Hepatocyte (in vitro differentiated cells): Measurements from ENCODE around the gene MFN2. TPM values are rescaled to one million over a fixed set of nuclear protein-coding genes. Genes with fewer than 3 reads are reported as not detected.

ENCODE experiments used
- DNase-seq: peaks from one replicate; pipeline ENCODE4 v3.0.0-alpha.2; 2016; ENCODE audit warnings: low spot score
- H2AFZ ChIP-seq: fragments of 200-600 bp; sonication (generic); 2 replicates; pipeline ENCODE4 v1.6.0; 2016; ENCODE audit warnings: antibody characterized with exemption, mild to moderate bottlenecking
- H3K27ac ChIP-seq: fragments of 200-600 bp; sonication (generic); 2 replicates; pipeline ENCODE4 v1.5.1; 2016; ENCODE audit warnings: mild to moderate bottlenecking
- H3K27me3 ChIP-seq: fragments of 200-600 bp; sonication (generic); 2 replicates; pipeline ENCODE4 v1.6.1; 2016
- H3K36me3 ChIP-seq: fragments of 200-600 bp; sonication (generic); replicated peaks from 2 replicates; pipeline ENCODE4 v1.5.1; 2016; ENCODE audit warnings: low read depth; ENCODE audit not compliant: insufficient read depth
- H3K4me1 ChIP-seq: fragments of 200-600 bp; sonication (generic); 2 replicates; pipeline ENCODE4 v1.5.1; 2016; ENCODE audit warnings: mild to moderate bottlenecking, moderate library complexity; ENCODE audit not compliant: insufficient read depth
- H3K4me2 ChIP-seq: fragments of 200-600 bp; sonication (generic); 2 replicates; pipeline ENCODE4 v1.6.0; 2016
- H3K4me3 ChIP-seq: fragments of 200-600 bp; sonication (generic); 2 replicates; pipeline ENCODE4 v1.5.1; 2016; ENCODE audit warnings: mild to moderate bottlenecking
- H3K79me2 ChIP-seq: fragments of 200-600 bp; sonication (generic); 2 replicates; pipeline ENCODE4 v1.6.0; 2017; ENCODE audit warnings: mild to moderate bottlenecking
- H3K9me2 ChIP-seq: fragments of 200-600 bp; sonication (generic); replicated peaks from 2 replicates; pipeline ENCODE4 v1.6.0; 2017; ENCODE audit warnings: mild to moderate bottlenecking; ENCODE audit not compliant: insufficient read depth
- H3K9me3 ChIP-seq: fragments of 200-600 bp; sonication (generic); 2 replicates; pipeline ENCODE4 v1.5.1; 2016; ENCODE audit warnings: low read depth, mild to moderate bottlenecking
- H4K20me1 ChIP-seq: fragments of 200-600 bp; sonication (generic); 2 replicates; pipeline ENCODE4 v1.6.0; 2016; ENCODE audit warnings: mild to moderate bottlenecking; ENCODE audit not compliant: insufficient read depth, poor library complexity, severe bottlenecking
- EZH2 ChIP-seq: fragments of 200-600 bp; sonication (generic); IDR thresholded peaks from 2 replicates; pipeline ENCODE4 v1.6.1; 2016; ENCODE audit warnings: antibody characterized with exemption, mild to moderate bottlenecking, borderline replicate concordance
- EZH2phosphoT487 ChIP-seq: fragments of 200-600 bp; sonication (generic); IDR thresholded peaks from one replicate; pipeline ENCODE4 v1.6.1; 2018; ENCODE audit warnings: antibody characterized with exemption, mild to moderate bottlenecking, low read depth, moderate library complexity; ENCODE audit not compliant: unreplicated experiment, severe bottlenecking
- WGBS: methylation state at CpG from one replicate; pipeline ENCODE4 v1.1.6; 2016; ENCODE audit warnings: low lambda C conversion rate; ENCODE audit errors: missing lambda C conversion rate; 5-methylcytosine and 5-hydroxymethylcytosine counted together
- polyA plus RNA-seq: library from polyadenylated mRNA; unstranded; fragments of >200 nt; fragmentation: Nextera tagmentation; extraction: Ambion mirVana; gene quantifications from 2 replicates; pipeline ENCODE4 v1.2.1, GENCODE V29; 2016
- total RNA-seq: library from RNA; depleted of rRNA; stranded (reverse); fragments of >200 nt; gene quantifications from 2 replicates; pipeline ENCODE4 v1.2.3, GENCODE V29; 2014
- TF ChIP-seq, protein P1 (sequence below): fragments of 200-600 bp; sonication (generic); IDR thresholded peaks from 2 replicates; pipeline ENCODE4 v1.5.1; 2016; ENCODE audit warnings: antibody characterized with exemption, mild to moderate bottlenecking; ENCODE audit not compliant: poor library complexity

Gene MFN2
- total and polyA plus RNA-seq, 2 experiments from 2014 or later = 43.1 to 54.3 TPM

DNA sequence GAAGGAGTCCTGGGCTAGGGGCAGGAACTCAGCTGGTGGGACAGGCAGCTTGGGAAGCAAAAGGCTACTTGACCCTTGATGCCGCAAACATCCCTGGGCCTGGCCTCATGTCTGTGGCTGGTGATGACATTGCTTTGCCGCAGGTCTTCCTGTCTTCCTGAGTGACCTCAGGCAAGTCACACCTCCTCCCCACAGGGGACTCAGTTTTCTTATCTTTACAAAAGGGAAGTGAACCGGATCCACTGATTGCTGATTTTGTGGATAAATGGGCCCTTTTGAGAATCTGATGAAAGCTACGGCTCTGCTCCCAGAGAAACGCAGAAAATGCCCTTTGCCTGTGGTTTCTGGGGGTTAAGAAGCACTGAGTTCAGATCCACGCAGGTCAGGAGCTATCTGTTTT, 25.0 kb upstream of the MFN2 start:
- no peak for DNase-seq
- Histone ChIP-seq H3K36me3 (no peaks in the 10 kb centered on the region), H3K79me2 (no peaks in the 10 kb centered on the region), H3K27me3 (no peaks in the 10 kb centered on the region), H2AFZ (no peak overlapping the region), H4K20me1 (no peaks in the 10 kb centered on the region), H3K4me2 (no peak overlapping the region), H3K9me3 (no peaks in the 10 kb centered on the region), H3K4me3 (no peak overlapping the region), H3K9me2 (no peaks in the 10 kb centered on the region), H3K4me1 (no peaks in the 10 kb centered on the region), H3K27ac (no peak overlapping the region)
- TF ChIP-seq, protein P1, sequence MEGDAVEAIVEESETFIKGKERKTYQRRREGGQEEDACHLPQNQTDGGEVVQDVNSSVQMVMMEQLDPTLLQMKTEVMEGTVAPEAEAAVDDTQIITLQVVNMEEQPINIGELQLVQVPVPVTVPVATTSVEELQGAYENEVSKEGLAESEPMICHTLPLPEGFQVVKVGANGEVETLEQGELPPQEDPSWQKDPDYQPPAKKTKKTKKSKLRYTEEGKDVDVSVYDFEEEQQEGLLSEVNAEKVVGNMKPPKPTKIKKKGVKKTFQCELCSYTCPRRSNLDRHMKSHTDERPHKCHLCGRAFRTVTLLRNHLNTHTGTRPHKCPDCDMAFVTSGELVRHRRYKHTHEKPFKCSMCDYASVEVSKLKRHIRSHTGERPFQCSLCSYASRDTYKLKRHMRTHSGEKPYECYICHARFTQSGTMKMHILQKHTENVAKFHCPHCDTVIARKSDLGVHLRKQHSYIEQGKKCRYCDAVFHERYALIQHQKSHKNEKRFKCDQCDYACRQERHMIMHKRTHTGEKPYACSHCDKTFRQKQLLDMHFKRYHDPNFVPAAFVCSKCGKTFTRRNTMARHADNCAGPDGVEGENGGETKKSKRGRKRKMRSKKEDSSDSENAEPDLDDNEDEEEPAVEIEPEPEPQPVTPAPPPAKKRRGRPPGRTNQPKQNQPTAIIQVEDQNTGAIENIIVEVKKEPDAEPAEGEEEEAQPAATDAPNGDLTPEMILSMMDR = no peak
- TF ChIP-seq EZH2phosphoT487 (no peak), EZH2 (no peak)
- WGBS = 93% methylated on average over 6 of the region's 6 CpGs

DNA sequence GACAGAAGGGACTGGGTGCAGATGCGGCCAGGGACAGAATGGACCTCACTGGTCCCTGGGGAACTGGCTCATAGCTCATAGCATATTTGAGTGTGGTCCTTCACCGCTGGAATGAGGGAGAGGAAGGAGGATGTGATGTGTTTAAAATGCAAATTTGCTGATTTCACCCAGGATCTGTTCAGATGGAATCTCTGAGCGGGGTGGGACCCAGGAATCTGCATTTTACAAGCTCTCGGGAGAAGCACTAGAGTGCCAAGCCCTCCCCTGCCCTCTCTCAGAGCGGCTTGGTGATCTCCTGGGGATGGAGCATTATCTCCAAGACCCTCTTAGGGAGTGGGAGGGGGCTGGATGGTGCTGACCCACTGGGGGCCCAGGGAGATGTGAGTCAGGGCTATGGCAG, 22.8 kb upstream of the MFN2 start:
- TF ChIP-seq EZH2phosphoT487 = no peak
- no peak for TF ChIP-seq EZH2
- TF ChIP-seq, protein P1 = no peak
- H4K20me1 ChIP-seq = no peaks in the 10 kb centered on the region
- peaks cover 3% of the 10 kb centered on the region for H3K4me1 ChIP-seq
- no peak for DNase-seq
- no peaks in the 10 kb centered on the region for H3K27me3 ChIP-seq
- H3K79me2 ChIP-seq = no peaks in the 10 kb centered on the region
- H3K36me3 ChIP-seq = no peaks in the 10 kb centered on the region
- no peak overlapping the region for H3K27ac ChIP-seq
- no peaks in the 10 kb centered on the region for H3K9me2 ChIP-seq
- H3K9me3 ChIP-seq = no peaks in the 10 kb centered on the region
- H3K4me2 ChIP-seq = no peak overlapping the region
- 92% methylated on average over 5 of the region's 5 CpGs for WGBS
- H3K4me3 ChIP-seq = no peak overlapping the region
- H2AFZ ChIP-seq = no peak overlapping the region

DNA sequence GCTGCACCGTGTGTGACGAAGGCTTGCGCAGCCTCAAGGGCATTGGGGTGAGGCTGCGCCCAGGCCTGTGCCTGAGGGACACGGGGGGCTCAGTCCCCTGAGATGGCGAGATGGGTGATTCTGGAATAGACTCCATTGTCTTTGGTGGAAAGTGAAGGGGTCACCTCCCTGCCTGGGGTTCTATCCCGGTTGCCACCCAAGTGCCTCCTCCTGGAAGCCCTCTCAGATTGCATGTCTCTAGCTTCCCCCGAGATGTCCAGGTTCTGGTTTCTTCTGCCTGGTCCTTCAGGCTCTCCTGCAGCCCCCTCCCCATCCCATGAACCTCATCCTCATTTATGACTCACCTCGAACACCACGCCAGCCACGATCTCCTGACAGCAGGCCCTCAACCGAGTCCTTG, 22.3 kb upstream of the MFN2 start:
- DNase-seq = no peak
- Histone ChIP-seq H3K36me3 (no peaks in the 10 kb centered on the region), H3K4me2 (no peak overlapping the region), H3K27ac (no peak overlapping the region), H3K27me3 (no peaks in the 10 kb centered on the region), H3K9me2 (no peaks in the 10 kb centered on the region), H3K79me2 (no peaks in the 10 kb centered on the region), H3K4me1 (peaks cover 3% of the 10 kb centered on the region), H3K4me3 (no peak overlapping the region), H4K20me1 (no peaks in the 10 kb centered on the region), H3K9me3 (no peaks in the 10 kb centered on the region), H2AFZ (no peak overlapping the region)
- TF ChIP-seq, protein P1 = no peak
- TF ChIP-seq EZH2phosphoT487 (no peak), EZH2 (no peak)
- 97% methylated on average over 12 of the region's 12 CpGs for WGBS

DNA sequence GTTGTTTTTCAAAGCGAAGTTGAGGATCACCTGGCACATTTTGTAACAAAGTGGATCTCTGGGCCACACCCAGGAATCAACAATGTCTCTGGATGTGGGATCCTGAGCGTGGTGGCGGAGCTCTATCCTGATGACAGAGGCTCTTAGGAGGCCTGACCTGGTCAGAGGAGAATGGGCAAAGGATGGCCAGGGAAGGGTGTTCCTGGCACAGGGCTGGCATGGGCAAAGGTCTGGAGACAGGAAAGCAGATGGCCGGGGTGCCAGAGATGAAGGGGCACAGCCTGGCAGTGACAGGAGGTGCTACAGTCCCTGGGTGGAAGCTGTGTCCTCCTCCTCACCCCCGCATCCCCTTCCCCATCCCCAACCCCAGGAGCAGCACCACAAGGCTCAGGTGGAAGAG, 20.0 kb upstream of the MFN2 start:
- H3K4me3 ChIP-seq = no peak overlapping the region
- no peaks in the 10 kb centered on the region for H3K27me3 ChIP-seq
- H3K4me1 ChIP-seq = peaks cover 3% of the 10 kb centered on the region
- H3K9me3 ChIP-seq = no peaks in the 10 kb centered on the region
- H3K9me2 ChIP-seq = no peaks in the 10 kb centered on the region
- no peak for DNase-seq
- no peaks in the 10 kb centered on the region for H4K20me1 ChIP-seq
- 95% methylated on average over 4 of the region's 5 CpGs for WGBS
- H3K27ac ChIP-seq = no peak overlapping the region
- no peaks in the 10 kb centered on the region for H3K79me2 ChIP-seq
- TF ChIP-seq, protein P1 = no peak
- no peak for TF ChIP-seq EZH2phosphoT487
- no peak for TF ChIP-seq EZH2
- H3K36me3 ChIP-seq = no peaks in the 10 kb centered on the region
- no peak overlapping the region for H2AFZ ChIP-seq
- no peak overlapping the region for H3K4me2 ChIP-seq
